ENCODE data around the gene ALS2. TPM values are rescaled to one million over a fixed set of nuclear protein-coding genes. Genes with fewer than 3 reads are reported as not detected.

Gene ALS2
- total RNA-seq, 1 donor from 2014 or later = 20.5 TPM

GRCh38 chr2:201758234-201758633 lies 22.5 kb downstream of the ALS2 start:
- DNase-seq (ENCODE audit: low read depth in 2 of 2) = no peak

GRCh38 chr2:201754717-201755415 lies 25.9 kb downstream of the ALS2 start:
- DNase-seq (ENCODE audit: low read depth in 2 of 2) = no peak

GRCh38 chr2:201751566-201751965 lies 29.2 kb downstream of the ALS2 start:
- DNase-seq (ENCODE audit: low read depth in 2 of 2) = no peak

- no peak for DNase-seq (ENCODE audit: low read depth in 2 of 2)
Observed at GRCh38 chr2:201746551-201746950, 34.2 kb downstream of the ALS2 start.

- peak in 1 of 2 donors; percentile 84 for DNase-seq (ENCODE audit: low read depth in 2 of 2)
Observed at GRCh38 chr2:201735486-201735885, 45.2 kb downstream of the ALS2 start.

DNA sequence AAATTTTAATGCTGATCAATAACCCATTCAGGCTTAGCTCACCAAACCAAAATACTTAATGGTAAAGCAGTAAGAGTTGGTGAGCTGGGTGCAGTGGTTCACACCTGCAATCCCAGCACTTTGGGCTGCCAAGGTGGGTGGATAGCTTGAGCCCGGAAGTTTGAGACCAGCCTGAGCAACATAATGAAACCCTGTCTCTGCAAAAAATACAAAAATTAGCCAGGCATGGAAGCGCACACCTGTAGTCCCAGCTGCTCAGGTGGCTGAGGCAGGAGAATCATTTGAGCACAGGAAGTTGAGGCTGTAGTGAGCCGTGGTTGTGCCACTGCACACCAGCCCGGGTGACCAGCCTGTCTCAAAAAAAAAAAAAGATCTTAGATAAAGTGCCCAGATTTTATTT lies 46.6 kb downstream of the ALS2 start:
- no peak for DNase-seq (ENCODE audit: low read depth in 2 of 2)

- DNase-seq (ENCODE audit: low read depth in 2 of 2) = peak in 1 of 2 donors; percentile 72
Observed at GRCh38 chr2:201733544-201733943, 47.2 kb downstream of the ALS2 start.

GRCh38 chr2:201730651-201731285 lies 50.0 kb downstream of the ALS2 start:
- DNase-seq (ENCODE audit: low read depth in 2 of 2) = no peak

GRCh38 chr2:201715459-201715858 lies 65.3 kb downstream of the ALS2 start:
- DNase-seq (ENCODE audit: low read depth in 2 of 2) = no peak

- DNase-seq (ENCODE audit: low read depth in 2 of 2) = no peak
Observed at GRCh38 chr2:201712726-201713125, 68.0 kb downstream of the ALS2 start.

DNA sequence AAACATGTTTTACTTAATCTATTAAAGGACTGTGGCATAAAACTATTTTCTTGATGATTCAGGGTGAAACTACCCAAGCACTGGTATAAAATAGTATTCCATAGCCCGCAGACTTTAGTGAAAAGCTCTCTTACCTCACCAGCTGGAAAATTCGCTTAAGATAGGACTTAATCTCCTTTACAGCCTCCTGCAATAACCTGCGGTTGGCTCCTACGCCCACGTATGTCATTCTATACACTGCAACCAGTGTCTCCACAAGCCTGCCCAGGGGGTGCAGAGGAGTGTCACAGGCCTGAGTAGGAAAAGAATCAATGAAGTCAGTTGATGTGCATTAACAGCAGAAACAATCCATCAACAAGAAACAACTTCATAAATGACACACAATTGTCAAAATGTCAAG lies 71.0 kb downstream of the ALS2 start:
- DNase-seq (ENCODE audit: low read depth in 2 of 2) = no peak

DNA sequence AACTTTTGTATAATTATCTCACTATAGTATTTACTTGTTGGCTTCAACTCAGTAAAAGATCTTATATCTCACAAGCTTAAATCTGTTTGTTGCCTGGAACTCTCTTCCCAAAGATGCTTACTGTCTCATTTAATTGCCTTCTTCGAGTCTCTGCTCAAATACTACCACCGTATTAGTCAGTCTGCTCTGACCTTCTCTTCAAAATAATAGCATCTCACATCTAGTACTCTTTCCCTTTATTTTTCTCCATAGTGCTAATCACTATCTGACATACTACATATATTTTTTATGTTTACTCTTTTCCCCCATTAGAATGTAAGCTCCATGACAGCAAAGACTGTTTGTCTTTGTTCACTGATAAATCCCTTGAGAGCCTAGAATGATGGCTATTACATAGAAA lies 71.7 kb downstream of the ALS2 start:
- no peak for DNase-seq (ENCODE audit: low read depth in 2 of 2)

- peak in 1 of 2 donors; percentile 67 for DNase-seq (ENCODE audit: low read depth in 2 of 2)
Observed at GRCh38 chr2:201707753-201708152, 73.0 kb downstream of the ALS2 start.

- DNase-seq (ENCODE audit: low read depth in 2 of 2) = no peak
Observed at GRCh38 chr2:201707142-201707541, 73.6 kb downstream of the ALS2 start.

DNA sequence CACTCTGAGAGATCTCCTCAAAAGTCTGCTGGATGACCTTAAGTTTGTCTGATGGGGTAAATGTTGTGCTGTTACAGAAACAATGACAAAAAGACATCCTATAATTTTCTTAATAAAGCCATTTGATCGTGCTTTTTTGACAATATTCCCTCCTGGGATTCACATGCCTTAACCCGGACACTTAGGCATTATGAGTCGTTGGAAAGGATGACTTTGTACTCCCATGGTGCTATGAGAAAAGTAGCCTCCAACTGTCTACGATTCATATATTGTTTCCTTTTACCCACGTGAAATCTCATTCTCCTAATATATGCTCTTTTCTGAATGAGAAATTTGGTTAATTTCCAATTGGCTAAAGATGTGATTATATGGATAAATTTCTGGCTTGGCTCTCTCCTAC lies 76.2 kb downstream of the ALS2 start:
- DNase-seq (ENCODE audit: low read depth in 2 of 2) = no peak

DNA sequence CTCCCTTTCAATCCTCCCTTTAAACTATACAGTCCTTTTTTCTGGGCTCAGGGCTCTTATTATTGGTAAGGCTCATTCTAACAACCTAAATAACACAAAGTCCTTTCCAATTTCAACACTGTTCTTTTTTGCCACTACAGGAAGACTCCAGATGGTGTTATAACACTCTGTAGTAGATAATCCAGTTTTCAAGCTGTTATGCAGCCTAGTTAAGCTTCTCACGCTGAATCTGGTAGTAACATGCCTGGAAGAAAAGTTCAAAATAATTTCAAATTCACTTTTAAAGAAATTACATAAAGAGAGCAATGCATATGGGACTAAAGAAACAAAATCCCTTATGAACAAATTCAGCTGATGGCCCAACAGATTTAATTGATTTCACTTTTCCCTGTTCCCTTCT lies 79.1 kb downstream of the ALS2 start:
- DNase-seq (ENCODE audit: low read depth in 2 of 2) = no peak

- peak in 1 of 2 donors; percentile 55 for DNase-seq (ENCODE audit: low read depth in 2 of 2)
Observed at GRCh38 chr2:201699416-201699815, 81.3 kb downstream of the ALS2 start.

- DNase-seq (ENCODE audit: low read depth in 2 of 2) = peak in 1 of 2 donors; percentile 72
Observed at GRCh38 chr2:201698588-201699226, 82.0 kb downstream of the ALS2 start, which contains the start of gene MPP4. Gene MPP4, minus strand, starts transcription at chr2:201698644. Its CDS starts 4,690 bp downstream, at chr2:201693954.

GRCh38 chr2:201697899-201698298 lies 82.8 kb downstream of the ALS2 start:
- peak in 1 of 2 donors; percentile 68 for DNase-seq (ENCODE audit: low read depth in 2 of 2)

GRCh38 chr2:201696151-201696659 lies 84.5 kb downstream of the ALS2 start:
- DNase-seq (ENCODE audit: low read depth in 2 of 2) = peak; percentile 34 to 91

DNA sequence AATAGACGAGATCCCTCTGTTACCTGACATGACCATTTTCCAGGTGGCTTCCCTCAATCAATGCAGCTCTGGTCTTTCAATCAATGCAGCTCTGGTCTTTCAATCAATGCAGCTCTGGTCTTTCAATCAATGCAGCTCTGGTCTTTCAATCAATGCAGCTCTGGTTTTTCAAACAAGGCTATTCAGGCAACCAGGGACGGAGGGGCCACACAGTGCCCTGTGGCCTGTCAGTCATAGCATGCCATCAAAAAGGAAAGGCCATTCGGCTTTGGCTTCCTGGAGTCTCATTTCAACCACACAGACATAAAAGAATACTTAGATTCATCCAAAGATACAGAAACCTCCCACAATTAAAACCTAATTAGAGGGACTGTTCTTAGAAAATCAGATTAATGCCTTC lies 95.6 kb downstream of the ALS2 start:
- DNase-seq (ENCODE audit: low read depth in 2 of 2) = no peak

DNA sequence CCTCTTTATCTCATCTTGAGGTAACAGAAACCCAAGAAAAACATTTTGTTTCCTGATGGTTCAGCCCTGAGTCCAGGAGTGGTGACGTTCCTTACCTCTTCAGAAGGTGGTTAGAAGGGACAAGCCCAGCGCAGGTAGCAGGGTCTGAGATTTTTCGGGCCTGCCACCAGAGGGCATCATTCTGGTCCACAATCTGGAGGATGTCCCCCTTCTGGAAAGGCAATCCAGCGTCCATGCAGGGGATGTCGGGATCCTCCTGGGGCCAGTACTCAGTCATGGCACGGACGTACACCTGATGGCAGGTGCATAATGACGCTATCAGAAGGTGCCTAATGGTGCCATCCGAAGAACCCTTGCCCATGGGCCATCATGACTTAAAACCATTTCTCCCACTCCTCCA lies 100.0 kb downstream of the ALS2 start:
- DNase-seq (ENCODE audit: low read depth in 2 of 2) = peak in 1 of 2 donors; percentile 48

Measured in dermis microvascular lymphatic vessel endothelial cell (primary cell).